Vagina (tissue), 2 donors: Measurements from ENCODE around the gene ERMAP. TPM values are rescaled to one million over a fixed set of nuclear protein-coding genes. Genes with fewer than 3 reads are reported as not detected.

Experiments used
- DNase-seq, 2 donors: peaks; one replicate each; pipeline ENCODE4 v3.0.0-alpha.2; 2017; ENCODE audit errors: extremely low spot score in 2 of 2
- H3K27ac ChIP-seq: fragments of 200-600 bp; sonication (generic); one replicate; pipeline ENCODE4 v1.5.1; 2019
- H3K27me3 ChIP-seq: fragments of 200-600 bp; sonication (generic); one replicate; pipeline ENCODE4 v1.5.1; 2019
- H3K36me3 ChIP-seq, 2 donors: fragments of 200-600 bp; sonication (generic); one replicate each; pipeline ENCODE4 v1.5.1; 2017 to 2019
- H3K4me1 ChIP-seq: fragments of 200-600 bp; sonication (generic); one replicate; pipeline ENCODE4 v1.5.1; 2019
- H3K4me3 ChIP-seq, 2 donors: fragments of 200-600 bp; sonication (generic); 1 replicate in 1 of 2; 2 replicates in 1 of 2; pipeline ENCODE4 v1.5.1; 2016 to 2019
- H3K9me3 ChIP-seq: fragments of 200-600 bp; sonication (generic); one replicate; pipeline ENCODE4 v1.5.1; 2019
- CTCF ChIP-seq, 3 experiments: fragments of 450-650 bp in 2 of 3; fragments of 200-600 bp in 1 of 3; sonication (generic) in 1 of 3; IDR thresholded peaks; one replicate each; pipeline ENCODE4 v1.5.1; 2017 to 2019; ENCODE audit warnings: antibody characterized with exemption in 3 of 3, mild to moderate bottlenecking in 2 of 3, moderate library complexity in 2 of 3
- POLR2A ChIP-seq, 2 donors: fragments of 450-650 bp; IDR thresholded peaks; one replicate each; pipeline ENCODE4 v1.6.1; 2017; ENCODE audit warnings: antibody characterized with exemption in 2 of 2, mild to moderate bottlenecking in 2 of 2, moderate library complexity in 2 of 2
- POLR2AphosphoS5 ChIP-seq, 2 donors: sonication (generic); formaldehyde crosslinking; IDR thresholded peaks; one replicate each; pipeline ENCODE4 v1.9.0; 2017; ENCODE audit warnings: antibody characterized with exemption in 2 of 2, mild to moderate bottlenecking in 2 of 2, low read depth in 1 of 2; ENCODE audit not compliant: insufficient read depth in 1 of 2
- intact Hi-C: fragments of 100-400 bp; cut with DNase I; formaldehyde crosslinking; loops from one replicate; pipeline ENCODE4 v1.15.1; 2023
- total RNA-seq: library from RNA; depleted of rRNA; stranded (reverse); fragments of >200 nt; gene quantifications from one replicate; pipeline ENCODE4 v1.2.3, GENCODE V29; 2016

ERMAP gene
- total RNA-seq, 1 donor from 2014 or later: 9.3 TPM

DNA sequence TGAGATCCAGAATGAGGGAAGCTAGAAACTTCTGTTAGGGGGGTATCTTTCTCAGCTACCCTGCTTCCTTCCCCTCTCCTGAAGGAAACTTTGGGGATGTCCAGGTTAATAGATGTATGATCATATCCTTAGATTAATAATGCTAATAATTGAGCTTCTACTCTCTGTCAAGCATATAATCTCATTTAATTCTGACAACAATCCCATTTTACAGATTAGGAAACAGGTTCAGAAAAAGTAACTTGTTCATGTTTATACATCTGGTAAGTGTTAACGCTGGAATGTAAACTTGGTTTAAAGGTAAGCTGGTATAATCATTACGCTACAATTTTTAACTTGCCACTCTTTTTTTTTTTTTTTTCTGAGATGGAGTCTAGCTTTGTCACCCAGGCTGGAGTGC, 33.8 kb upstream of the ERMAP start:
- Histone ChIP-seq H3K36me3 (peaks cover 0 to 6% of the 10 kb centered on the region in 2 donors), H3K27ac (no peak overlapping the region), H3K27me3 (no peaks in the 10 kb centered on the region), H3K4me1 (peaks cover 19% of the 10 kb centered on the region), H3K4me3 (no peak overlapping the region), H3K9me3 (no peaks in the 10 kb centered on the region)
- no peak for TF ChIP-seq POLR2A (IDR thresholded peaks at IDR 0.05)
- TF ChIP-seq POLR2AphosphoS5 (IDR thresholded peaks at IDR 0.05; ENCODE audit: insufficient read depth in 1 of 2, low read depth in 1 of 2): no peak
- no peak for TF ChIP-seq CTCF (IDR thresholded peaks at IDR 0.05)
- no peak for DNase-seq
- intact Hi-C loops: no loop called here

- H3K9me3 ChIP-seq: no peaks in the 10 kb centered on the region
- H3K27ac ChIP-seq: no peak overlapping the region
- intact Hi-C loops: no loop called here
- DNase-seq: no peak
- no peaks in the 10 kb centered on the region for H3K27me3 ChIP-seq
- H3K4me3 ChIP-seq: peak overlapping the region; percentile 45 to 48
- H3K4me1 ChIP-seq: peaks cover 19% of the 10 kb centered on the region
- TF ChIP-seq POLR2A (IDR thresholded peaks at IDR 0.05) (no peak), CTCF (IDR thresholded peaks at IDR 0.05) (no peak), POLR2AphosphoS5 (IDR thresholded peaks at IDR 0.05; ENCODE audit: insufficient read depth in 1 of 2, low read depth in 1 of 2) (no peak)
- no peaks in the 10 kb centered on the region for H3K36me3 ChIP-seq
Observed at GRCh38 chr1:42784547-42784945, 32.4 kb upstream of the ERMAP start.

- no peak for DNase-seq
- TF ChIP-seq POLR2A (IDR thresholded peaks at IDR 0.05): no peak
- peak in 1 of 2 donors; percentile 35 for TF ChIP-seq POLR2AphosphoS5 (IDR thresholded peaks at IDR 0.05; ENCODE audit: insufficient read depth in 1 of 2, low read depth in 1 of 2)
- no peak within 1 kb of the TSS for H3K27ac ChIP-seq
- intact Hi-C loops: loop anchor here (5.0 kb wide), 1 partner anchor 442 kb away; no protein-coding TSS in a partner anchor
- peak within 1 kb of the TSS; percentile 45 to 48 for H3K4me3 ChIP-seq
- H3K27me3 ChIP-seq: no peaks in the 10 kb centered on the region
- H3K36me3 ChIP-seq: no peaks in the 10 kb centered on the region
- H3K4me1 ChIP-seq: peaks cover 19% of the 10 kb centered on the region
- H3K9me3 ChIP-seq: no peaks in the 10 kb centered on the region
Observed at GRCh38 chr1:42784946-42785693, 31.8 kb upstream of the ERMAP start, which contains the start of gene TMEM269. TSS of gene TMEM269 (plus strand) at chr1:42784991. CDS start at chr1:42789894, 4,903 bp downstream.

DNA sequence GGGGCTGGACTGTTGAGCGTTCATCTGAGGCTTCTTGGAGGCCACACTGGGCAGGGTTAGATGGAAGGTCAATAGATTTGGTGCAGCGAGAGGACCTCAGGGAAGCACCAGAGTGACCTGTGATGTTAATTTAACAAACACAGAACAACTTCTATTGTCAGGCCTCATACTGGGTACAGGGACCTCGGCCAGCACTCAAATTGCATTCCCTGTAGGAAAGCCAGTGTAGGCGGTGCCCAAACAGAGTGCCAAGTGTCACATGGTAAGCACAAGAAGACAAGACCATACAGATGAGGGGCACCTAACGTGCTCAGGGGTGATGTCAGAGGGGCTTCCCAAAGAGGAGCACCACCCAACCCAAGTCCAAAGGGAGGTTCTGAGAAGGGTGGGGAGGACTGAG, 30.8 kb upstream of the ERMAP start:
- DNase-seq: no peak
- TF ChIP-seq POLR2AphosphoS5 (IDR thresholded peaks at IDR 0.05; ENCODE audit: insufficient read depth in 1 of 2, low read depth in 1 of 2): no peak
- no peak for TF ChIP-seq POLR2A (IDR thresholded peaks at IDR 0.05)
- TF ChIP-seq CTCF (IDR thresholded peaks at IDR 0.05): no peak
- Histone ChIP-seq H3K4me3 (no peak overlapping the region), H3K27ac (no peak overlapping the region), H3K4me1 (peaks cover 19% of the 10 kb centered on the region), H3K9me3 (no peaks in the 10 kb centered on the region), H3K27me3 (no peaks in the 10 kb centered on the region), H3K36me3 (no peaks in the 10 kb centered on the region)
- intact Hi-C loops: loop anchor here (5.0 kb wide), 1 partner anchor 441 kb away; no protein-coding TSS in a partner anchor

GRCh38 chr1:42788021-42788420, 28.9 kb upstream of the ERMAP start:
- intact Hi-C loops: loop anchor here (5.0 kb wide), 1 partner anchor 439 kb away; no protein-coding TSS in a partner anchor
- Histone ChIP-seq H3K4me1 (peaks cover 19% of the 10 kb centered on the region), H3K36me3 (no peaks in the 10 kb centered on the region), H3K27ac (no peak overlapping the region), H3K27me3 (no peaks in the 10 kb centered on the region), H3K9me3 (no peaks in the 10 kb centered on the region), H3K4me3 (no peak overlapping the region)
- TF ChIP-seq POLR2A (IDR thresholded peaks at IDR 0.05) (no peak), CTCF (IDR thresholded peaks at IDR 0.05) (no peak), POLR2AphosphoS5 (IDR thresholded peaks at IDR 0.05; ENCODE audit: insufficient read depth in 1 of 2, low read depth in 1 of 2) (no peak)
- DNase-seq: no peak
